GM23248 (cell line): Measurements from ENCODE around the gene LIX1L. TPM values are rescaled to one million over a fixed set of nuclear protein-coding genes. Genes with fewer than 3 reads are reported as not detected.

Source experiments
- DNase-seq: peaks from one replicate; pipeline ENCODE4 v3.0.0-alpha.2; 2015
- H2AFZ ChIP-seq: fragments of 200-600 bp; sonication (generic); 2 replicates; pipeline ENCODE4 v1.6.1; 2016; ENCODE audit warnings: antibody characterized with exemption
- H3F3A ChIP-seq: fragments of 200-600 bp; sonication (generic); 2 replicates; pipeline ENCODE4 v1.6.1; 2016; ENCODE audit warnings: mild to moderate bottlenecking, antibody characterized with exemption, mixed run types; ENCODE audit not compliant: insufficient read depth
- H3K27ac ChIP-seq: fragments of 200-600 bp; sonication (generic); 2 replicates; pipeline ENCODE4 v1.5.1; 2016; ENCODE audit warnings: mild to moderate bottlenecking
- H3K27me3 ChIP-seq: fragments of 200-600 bp; sonication (generic); replicated peaks from 2 replicates; pipeline ENCODE4 v1.6.1; 2016; ENCODE audit warnings: mild to moderate bottlenecking; ENCODE audit not compliant: insufficient read depth
- H3K36me3 ChIP-seq: fragments of 200-600 bp; sonication (generic); 2 replicates; pipeline ENCODE4 v1.6.1; 2016; ENCODE audit warnings: low read depth, mild to moderate bottlenecking
- H3K4me1 ChIP-seq: fragments of 200-600 bp; sonication (generic); 2 replicates; pipeline ENCODE4 v1.6.1; 2016; ENCODE audit warnings: mild to moderate bottlenecking; ENCODE audit not compliant: insufficient read depth
- H3K4me2 ChIP-seq: fragments of 200-600 bp; sonication (generic); one replicate; pipeline ENCODE4 v1.6.1; 2016; ENCODE audit warnings: mild to moderate bottlenecking; ENCODE audit not compliant: unreplicated experiment
- H3K4me3 ChIP-seq: fragments of 200-600 bp; sonication (generic); 2 replicates; pipeline ENCODE4 v1.5.1; 2016; ENCODE audit warnings: mild to moderate bottlenecking
- H3K79me2 ChIP-seq: fragments of 200-600 bp; sonication (generic); 2 replicates; pipeline ENCODE4 v1.6.1; 2016; ENCODE audit warnings: mild to moderate bottlenecking; ENCODE audit not compliant: insufficient read depth
- H3K9ac ChIP-seq: fragments of 200-600 bp; sonication (generic); 2 replicates; pipeline ENCODE4 v1.6.1; 2016; ENCODE audit warnings: mild to moderate bottlenecking
- H3K9me2 ChIP-seq: fragments of 200-600 bp; sonication (generic); 2 replicates; pipeline ENCODE4 v1.6.1; 2016; ENCODE audit warnings: mixed run types, mild to moderate bottlenecking, moderate library complexity; ENCODE audit not compliant: insufficient read depth
- H3K9me3 ChIP-seq: fragments of 200-600 bp; sonication (generic); one replicate; pipeline ENCODE4 v1.6.1; 2017; ENCODE audit warnings: low read depth
- H4K20me1 ChIP-seq: fragments of 200-600 bp; sonication (generic); 2 replicates; pipeline ENCODE4 v1.6.0; 2016; ENCODE audit not compliant: insufficient read depth
- EZH2 ChIP-seq: fragments of 200-600 bp; sonication (generic); IDR thresholded peaks from 2 replicates; pipeline ENCODE4 v1.6.1; 2018; ENCODE audit warnings: antibody characterized with exemption, mild to moderate bottlenecking; ENCODE audit not compliant: insufficient read depth, poor library complexity, severe bottlenecking
- EZH2phosphoT487 ChIP-seq: fragments of 200-600 bp; sonication (generic); IDR thresholded peaks from 2 replicates; pipeline ENCODE4 v1.6.1; 2018; ENCODE audit warnings: antibody characterized with exemption, moderate library complexity, mild to moderate bottlenecking, low read depth; ENCODE audit not compliant: insufficient read depth
- WGBS, 2 experiments: methylation state at CpG; one replicate each; pipeline ENCODE4 v1.1.6; 2015 to 2017; ENCODE audit warnings: low lambda C conversion rate in 2 of 2, low coverage in 1 of 2; ENCODE audit errors: missing lambda C conversion rate in 2 of 2; 5-methylcytosine and 5-hydroxymethylcytosine counted together
- in situ Hi-C: fragments of 300-500 bp; cut with MboI; formaldehyde crosslinking; loops from 2 replicates; pipeline ENCODE4 v1.15.0; 2020
- polyA plus RNA-seq: library from polyadenylated mRNA; unstranded; fragments of >200 nt; fragmentation: Nextera tagmentation; extraction: Ambion mirVana; gene quantifications from 2 replicates; pipeline ENCODE4 v1.2.1, GENCODE V29; 2016
- total RNA-seq: library from RNA; depleted of rRNA; stranded (reverse); fragments of >200 nt; shearing (Covaris generic); gene quantifications from 2 replicates; pipeline ENCODE4 v1.2.3, GENCODE V29; 2014

Gene LIX1L
- total and polyA plus RNA-seq, 2 experiments from 2014 or later, result 18.3 to 36.5 TPM

DNA sequence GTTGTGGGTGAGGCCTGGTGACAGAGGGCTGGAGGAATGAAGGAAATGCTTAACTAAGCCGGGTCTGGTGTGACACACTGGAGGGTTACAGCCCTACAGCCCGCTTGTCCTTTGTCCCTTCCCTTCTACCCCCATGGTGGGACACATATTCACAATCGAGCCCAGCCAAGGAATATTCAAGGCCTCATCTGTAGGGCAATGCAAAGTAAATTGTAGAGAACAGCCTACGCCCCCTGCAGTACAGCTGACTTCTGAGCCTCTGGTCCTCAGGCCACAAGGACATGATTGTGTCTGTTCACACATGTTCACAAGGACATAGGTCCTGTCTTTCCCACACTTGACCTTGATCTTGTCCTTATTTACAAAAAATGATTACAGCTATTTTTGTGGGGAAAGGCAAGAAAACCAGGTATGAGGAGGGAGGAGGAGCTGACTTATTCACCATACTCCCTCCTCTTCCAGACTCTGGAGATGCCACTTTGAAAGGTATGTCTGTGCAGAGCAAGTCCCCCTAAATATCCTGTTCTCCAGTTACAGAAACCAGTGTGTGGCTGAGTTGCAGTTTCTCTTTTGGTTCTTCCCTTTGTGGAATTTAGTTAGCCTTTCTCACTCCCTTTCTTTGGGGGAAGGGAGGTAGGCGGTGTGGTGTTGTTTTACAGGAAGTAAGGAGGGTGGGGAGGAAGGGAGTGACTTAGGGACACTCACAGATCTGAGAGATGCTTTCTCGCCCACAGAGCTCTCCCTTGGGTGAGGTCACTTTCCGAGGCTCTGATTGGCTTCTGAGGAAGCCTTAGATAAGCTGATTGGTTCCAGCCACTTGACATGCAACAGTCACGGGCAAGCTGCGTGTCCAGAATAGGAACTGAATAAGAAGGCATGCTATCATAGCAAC is 21.3 kb upstream of the LIX1L start:
- H3K9me3 ChIP-seq, result no peaks in the 10 kb centered on the region
- no peaks in the 10 kb centered on the region for H3K79me2 ChIP-seq
- H3K4me2 ChIP-seq, result peak overlapping the region; percentile 80
- DNase-seq, result peak; percentile 100
- in situ Hi-C loops, result no loop called here
- H3K27me3 ChIP-seq, result no peaks in the 10 kb centered on the region
- H3K27ac ChIP-seq, result peak overlapping the region; percentile 94
- no peaks in the 10 kb centered on the region for H3K36me3 ChIP-seq
- no peaks in the 10 kb centered on the region for H4K20me1 ChIP-seq
- peak overlapping the region; percentile 81 for H3K9ac ChIP-seq
- H3K4me3 ChIP-seq, result peak overlapping the region; percentile 64
- H2AFZ ChIP-seq, result peak overlapping the region; percentile 80
- H3K4me1 ChIP-seq, result peaks cover 30% of the 10 kb centered on the region
- H3F3A ChIP-seq, result peaks cover 28% of the 10 kb centered on the region
- H3K9me2 ChIP-seq, result no peaks in the 10 kb centered on the region
- no peak for TF ChIP-seq EZH2
- 3 to 6% methylated on average over 9 of the region's 9 CpGs for WGBS, 2 experiments

DNA sequence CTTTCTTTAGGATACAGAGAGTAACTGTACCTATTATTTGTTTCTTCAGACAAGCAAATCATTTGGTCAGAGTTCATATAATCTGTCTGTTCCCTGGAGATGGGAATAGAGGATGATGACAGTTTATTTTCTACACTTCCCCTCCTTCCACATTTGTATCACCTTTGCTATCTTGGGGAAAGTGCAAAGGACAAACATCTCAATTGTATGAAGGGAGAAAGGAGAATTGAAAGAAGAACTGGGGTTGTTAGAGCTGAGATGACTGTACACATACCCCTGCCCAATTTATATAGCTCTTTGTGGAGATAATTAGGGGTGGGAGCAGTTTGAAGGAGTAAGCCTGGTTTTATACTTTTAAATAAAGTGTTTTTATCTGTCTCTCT is 20.6 kb upstream of the LIX1L start:
- H3K27ac ChIP-seq, result peak overlapping the region; percentile 94
- H3K79me2 ChIP-seq, result no peaks in the 10 kb centered on the region
- in situ Hi-C loops, result no loop called here
- peaks cover 30% of the 10 kb centered on the region for H3K4me1 ChIP-seq
- H3K36me3 ChIP-seq, result no peaks in the 10 kb centered on the region
- peaks cover 28% of the 10 kb centered on the region for H3F3A ChIP-seq
- peak overlapping the region; percentile 80 for H3K4me2 ChIP-seq
- no peaks in the 10 kb centered on the region for H4K20me1 ChIP-seq
- no peaks in the 10 kb centered on the region for H3K9me2 ChIP-seq
- peak overlapping the region; percentile 64 for H3K4me3 ChIP-seq
- peak overlapping the region; percentile 80 for H2AFZ ChIP-seq
- H3K27me3 ChIP-seq, result no peaks in the 10 kb centered on the region
- H3K9me3 ChIP-seq, result no peaks in the 10 kb centered on the region
- no peak for TF ChIP-seq EZH2
- no peak for TF ChIP-seq EZH2phosphoT487
- DNase-seq, result no peak
- peak overlapping the region; percentile 81 for H3K9ac ChIP-seq

DNA sequence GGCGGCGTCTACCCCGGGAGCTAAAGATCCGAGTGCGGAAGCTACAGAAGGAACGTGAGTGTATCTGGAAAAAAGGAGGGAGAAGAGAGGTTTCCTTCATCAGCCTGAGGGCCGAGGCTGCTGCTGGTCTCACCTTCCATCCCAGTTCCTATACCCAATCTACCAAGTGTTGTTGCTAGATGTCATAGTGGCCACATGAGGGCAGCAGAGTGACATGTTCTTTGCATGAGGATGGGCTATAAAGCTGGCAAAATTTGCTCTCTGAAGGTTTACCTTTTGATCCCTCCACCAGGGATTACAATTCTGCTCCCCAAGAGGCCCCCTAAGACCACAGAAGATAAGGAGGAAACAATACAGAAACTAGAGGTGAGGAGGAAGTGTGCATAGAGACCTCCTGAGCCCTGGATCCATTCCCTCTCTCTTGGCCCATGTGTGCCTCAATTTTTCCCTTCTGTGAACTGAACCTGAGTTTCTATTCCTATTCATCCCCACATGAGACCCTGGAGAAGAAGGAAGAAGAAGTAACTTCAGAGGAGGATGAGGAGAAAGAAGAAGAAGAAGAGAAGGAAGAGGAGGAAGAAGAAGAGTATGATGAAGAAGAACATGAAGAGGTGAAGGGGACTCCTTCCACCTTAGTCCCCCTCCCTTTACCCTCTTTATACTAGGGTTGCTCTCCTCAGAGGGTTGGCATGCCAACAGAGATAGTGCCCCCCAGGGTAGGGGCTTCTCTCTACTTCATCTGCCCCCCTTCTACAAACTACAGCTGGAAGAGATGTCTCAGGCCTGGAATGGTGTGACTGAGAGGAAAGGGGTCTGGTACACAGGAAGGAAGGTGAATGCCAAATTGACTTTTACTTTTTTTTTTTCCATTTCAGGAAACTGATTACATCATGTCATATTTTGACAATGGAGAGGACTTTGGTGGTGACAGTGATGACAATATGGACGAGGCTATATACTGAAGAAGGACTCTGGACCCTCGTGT is 20.0 kb upstream of the LIX1L start:
- H3K9me3 ChIP-seq, result no peaks in the 10 kb centered on the region
- DNase-seq, result peak; percentile 86
- H3K27ac ChIP-seq, result peak overlapping the region; percentile 94
- in situ Hi-C loops, result no loop called here
- H3K4me3 ChIP-seq, result no peak overlapping the region
- H3K9me2 ChIP-seq, result no peaks in the 10 kb centered on the region
- no peaks in the 10 kb centered on the region for H3K36me3 ChIP-seq
- no peaks in the 10 kb centered on the region for H3K27me3 ChIP-seq
- H3K4me1 ChIP-seq, result peaks cover 30% of the 10 kb centered on the region
- TF ChIP-seq EZH2 (no peak), EZH2phosphoT487 (no peak)
- WGBS, 2 experiments, result 7 to 12% methylated on average over 9 of the region's 9 CpGs
- no peaks in the 10 kb centered on the region for H4K20me1 ChIP-seq
- peak overlapping the region; percentile 81 for H3K9ac ChIP-seq
- H3K4me2 ChIP-seq, result peak overlapping the region; percentile 80
- peaks cover 28% of the 10 kb centered on the region for H3F3A ChIP-seq
- H3K79me2 ChIP-seq, result no peaks in the 10 kb centered on the region
- peak overlapping the region; percentile 80 for H2AFZ ChIP-seq

DNA sequence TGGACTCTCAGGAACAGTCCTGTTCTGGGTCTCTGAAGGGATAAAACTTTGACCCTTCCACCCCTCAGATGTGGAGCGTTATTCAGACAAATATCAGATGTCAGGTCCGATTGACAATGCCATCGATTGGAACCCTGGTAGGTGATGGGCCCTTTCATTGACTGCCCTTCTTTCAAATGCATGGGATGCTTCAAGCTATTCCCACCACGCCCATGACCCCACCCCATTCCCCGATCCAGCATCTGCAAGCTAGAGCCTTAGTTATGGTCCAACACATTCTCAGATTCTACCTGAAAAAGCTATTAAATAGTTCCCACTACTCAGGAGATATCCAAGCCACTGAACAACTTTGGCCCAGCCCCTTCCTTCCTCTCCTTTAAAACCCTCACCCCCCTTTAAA is 19.2 kb upstream of the LIX1L start:
- no peak for TF ChIP-seq EZH2phosphoT487
- TF ChIP-seq EZH2, result no peak
- no peaks in the 10 kb centered on the region for H3K9me2 ChIP-seq
- H2AFZ ChIP-seq, result peak overlapping the region; percentile 80
- no peak overlapping the region for H3K4me2 ChIP-seq
- H3K9me3 ChIP-seq, result no peaks in the 10 kb centered on the region
- H3K27ac ChIP-seq, result no peak overlapping the region
- no peak overlapping the region for H3K4me3 ChIP-seq
- no peaks in the 10 kb centered on the region for H3K79me2 ChIP-seq
- no peak overlapping the region for H3K9ac ChIP-seq
- no peaks in the 10 kb centered on the region for H3K36me3 ChIP-seq
- no peaks in the 10 kb centered on the region for H3K27me3 ChIP-seq
- 56 to 59% methylated on average over 5 of the region's 5 CpGs for WGBS, 2 experiments
- no peak for DNase-seq
- H3K4me1 ChIP-seq, result peaks cover 30% of the 10 kb centered on the region
- H3F3A ChIP-seq, result peaks cover 28% of the 10 kb centered on the region
- H4K20me1 ChIP-seq, result no peaks in the 10 kb centered on the region
- in situ Hi-C loops, result no loop called here
